Bronchial epithelial cell (primary cell): Measurements from ENCODE around the gene DENND6B. TPM values are rescaled to one million over a fixed set of nuclear protein-coding genes. Genes with fewer than 3 reads are reported as not detected.

Source experiments
- DNase-seq: peaks from one replicate; pipeline ENCODE4 v3.0.0-alpha.2; 2010; ENCODE audit warnings: low read depth
- FAIRE-seq: peaks from 2 replicates; lab custom pipeline; 2011; peaks lifted over from hg19 to GRCh38; lab: Jason Lieb, UNC
- H3K27me3 ChIP-seq: 2 replicates; pipeline ENCODE4 v1.5.1; 2011; ENCODE audit warnings: low read length; ENCODE audit not compliant: control insufficient read depth, insufficient read depth
- H3K36me3 ChIP-seq: 2 replicates; pipeline ENCODE4 v1.5.1; 2011; ENCODE audit warnings: low read length; ENCODE audit not compliant: control insufficient read depth, insufficient read depth
- H3K4me3 ChIP-seq: 2 replicates; pipeline ENCODE4 v1.5.1; 2011; ENCODE audit warnings: mild to moderate bottlenecking, low read depth, low read length, control low read depth
- CTCF ChIP-seq: IDR thresholded peaks from 2 replicates; pipeline ENCODE4 v1.5.1; 2011; ENCODE audit warnings: mild to moderate bottlenecking, moderate library complexity, low read length, control low read depth, inconsistent platforms; ENCODE audit not compliant: insufficient read depth, severe bottlenecking
- total RNA-seq: library from RNA; depleted of rRNA; stranded (reverse); fragments of >200 nt; gene quantifications from 2 replicates; pipeline ENCODE4 v1.2.1, GENCODE V29; 2014

DENND6B gene
- total RNA-seq, 1 donor from 2014 or later, result 1.1 TPM

GRCh38 chr22:50308597-50308935 lies 18.2 kb downstream of the DENND6B start:
- peaks cover 8% of the 10 kb centered on the region for H3K36me3 ChIP-seq
- TF ChIP-seq CTCF, result no peak
- FAIRE-seq (no peak), DNase-seq (no peak)
- H3K4me3 ChIP-seq, result no peak overlapping the region
- H3K27me3 ChIP-seq, result no peaks in the 10 kb centered on the region

GRCh38 chr22:50307890-50308596 lies 18.8 kb downstream of the DENND6B start:
- no peaks in the 10 kb centered on the region for H3K27me3 ChIP-seq
- H3K36me3 ChIP-seq, result peaks cover 10% of the 10 kb centered on the region
- FAIRE-seq, result no peak
- no peak for TF ChIP-seq CTCF
- DNase-seq, result no peak
- no peak overlapping the region for H3K4me3 ChIP-seq

GRCh38 chr22:50306753-50307749 lies 19.8 kb downstream of the DENND6B start, which contains the start of gene PLXNB2:
TSS of gene PLXNB2 (minus strand) at chr22:50307646. CDS start at chr22:50290584, 17,062 bp downstream.
- peak; percentile 40 for DNase-seq
- Histone ChIP-seq H3K4me3 (peak within 1 kb of the TSS; percentile 99), H3K27me3 (no peaks in the 10 kb centered on the region), H3K36me3 (peaks cover 15% of the 10 kb centered on the region)
- no peak for FAIRE-seq
- no peak for TF ChIP-seq CTCF

GRCh38 chr22:50305923-50306566 lies 20.8 kb downstream of the DENND6B start:
- H3K4me3 ChIP-seq, result peak overlapping the region; percentile 99
- FAIRE-seq (peak; percentile 50), DNase-seq (peak; percentile 95)
- H3K36me3 ChIP-seq, result peaks cover 20% of the 10 kb centered on the region
- no peaks in the 10 kb centered on the region for H3K27me3 ChIP-seq
- no peak for TF ChIP-seq CTCF

- peaks cover 21% of the 10 kb centered on the region for H3K36me3 ChIP-seq
- no peak for FAIRE-seq
- peak overlapping the region; percentile 99 for H3K4me3 ChIP-seq
- no peaks in the 10 kb centered on the region for H3K27me3 ChIP-seq
- no peak for DNase-seq
- no peak for TF ChIP-seq CTCF
Observed at GRCh38 chr22:50305393-50305922, 21.4 kb downstream of the DENND6B start.
